GM23338 (cell line): Measurements from ENCODE around the gene CFAP57. TPM values are rescaled to one million over a fixed set of nuclear protein-coding genes. Genes with fewer than 3 reads are reported as not detected.

Experiments used
- ATAC-seq: fragments of 200-7000 bp; cut with Tn5 transposase; 3 replicates; pipeline ENCODE4 v1.9.1; 2020
- DNase-seq: peaks from one replicate; pipeline ENCODE4 v3.0.0-alpha.2; 2015; ENCODE audit warnings: low spot score
- H2AFZ ChIP-seq: fragments of 200-600 bp; sonication (generic); 2 replicates; pipeline ENCODE4 v1.8.0; 2016; ENCODE audit warnings: antibody characterized with exemption, mild to moderate bottlenecking, moderate library complexity
- H3F3A ChIP-seq: fragments of 200-600 bp; sonication (generic); replicated peaks from 2 replicates; pipeline ENCODE4 v1.8.0; 2017; ENCODE audit warnings: antibody characterized with exemption, mixed run types, low read depth
- H3K27ac ChIP-seq: fragments of 200-600 bp; sonication (generic); 2 replicates; pipeline ENCODE4 v1.6.1; 2016; ENCODE audit warnings: low read depth
- H3K27me3 ChIP-seq: fragments of 200-600 bp; sonication (generic); 2 replicates; pipeline ENCODE4 v1.8.0; 2016; ENCODE audit warnings: mild to moderate bottlenecking, mixed run types, moderate library complexity; ENCODE audit not compliant: insufficient read depth
- H3K36me3 ChIP-seq: fragments of 200-600 bp; sonication (generic); 2 replicates; pipeline ENCODE4 v1.8.0; 2016; ENCODE audit warnings: mild to moderate bottlenecking; ENCODE audit not compliant: insufficient read depth
- H3K4me1 ChIP-seq: fragments of 200-600 bp; sonication (generic); 2 replicates; pipeline ENCODE4 v1.8.0; 2016; ENCODE audit warnings: mild to moderate bottlenecking, moderate library complexity; ENCODE audit not compliant: insufficient read depth
- H3K4me2 ChIP-seq: fragments of 200-600 bp; sonication (generic); 2 replicates; pipeline ENCODE4 v1.7.1; 2017; ENCODE audit warnings: mixed run types
- H3K4me3 ChIP-seq: fragments of 200-600 bp; sonication (generic); 2 replicates; pipeline ENCODE4 v1.6.1; 2016; ENCODE audit warnings: mixed run types
- H3K79me2 ChIP-seq: fragments of 200-600 bp; sonication (generic); replicated peaks from 2 replicates; pipeline ENCODE4 v1.8.0; 2017; ENCODE audit warnings: mild to moderate bottlenecking; ENCODE audit not compliant: insufficient read depth
- H3K9me2 ChIP-seq: fragments of 200-600 bp; sonication (generic); 2 replicates; pipeline ENCODE4 v1.8.0; 2017; ENCODE audit not compliant: insufficient read depth
- H4K20me1 ChIP-seq: fragments of 200-600 bp; sonication (generic); replicated peaks from 2 replicates; pipeline ENCODE4 v1.8.0; 2017; ENCODE audit warnings: mild to moderate bottlenecking; ENCODE audit not compliant: insufficient read depth
- H3K27ac Mint-ChIP-seq: 2 replicates; pipeline ENCODE4 v1.8.0; 2020; ENCODE audit warnings: inconsistent platforms, mild to moderate bottlenecking, moderate library complexity, mixed read lengths
- H3K27me3 Mint-ChIP-seq: 3 replicates; pipeline ENCODE4 v1.8.0; 2022; ENCODE audit warnings: low read depth, mild to moderate bottlenecking, moderate library complexity, mixed read lengths, inconsistent platforms; ENCODE audit not compliant: insufficient read depth, poor library complexity
- H3K36me3 Mint-ChIP-seq: 3 replicates; pipeline ENCODE4 v1.8.0; 2021; ENCODE audit warnings: low read depth, mild to moderate bottlenecking, inconsistent platforms, moderate library complexity, mixed read lengths
- H3K4me1 Mint-ChIP-seq: 3 replicates; pipeline ENCODE4 v1.8.0; 2020; ENCODE audit warnings: mild to moderate bottlenecking, inconsistent platforms, mixed read lengths
- H3K4me3 Mint-ChIP-seq: 3 replicates; pipeline ENCODE4 v1.8.0; 2021; ENCODE audit warnings: moderate library complexity, mild to moderate bottlenecking, inconsistent platforms, mixed read lengths
- H3K9me3 Mint-ChIP-seq: 3 replicates; pipeline ENCODE4 v1.8.0; 2020; ENCODE audit warnings: moderate library complexity, mild to moderate bottlenecking, inconsistent platforms, mixed read lengths
- CREB1 ChIP-seq: fragments of 250-450 bp; sonication (Bioruptor Pico); IDR thresholded peaks from 2 replicates; pipeline ENCODE4 v1.5.0; 2020; ENCODE audit warnings: low read depth, mild to moderate bottlenecking, moderate library complexity
- CTCF ChIP-seq, 2 experiments: fragments of 200-600 bp in 1 of 2; sonication (generic) in 1 of 2; conservative IDR thresholded peaks; 2 replicates each; pipeline versions ENCODE4 v1.5.1 to v1.6.1; 2016 to 2017; ENCODE audit warnings: antibody characterized with exemption in 2 of 2, low read depth in 2 of 2, mild to moderate bottlenecking in 2 of 2, moderate library complexity in 1 of 2
- EZH2 ChIP-seq: fragments of 200-600 bp; sonication (generic); IDR thresholded peaks from one replicate; pipeline ENCODE4 v1.8.0; 2017; ENCODE audit warnings: antibody characterized with exemption, mild to moderate bottlenecking, low read depth; ENCODE audit not compliant: unreplicated experiment
- EZH2phosphoT487 ChIP-seq: fragments of 200-600 bp; sonication (generic); IDR thresholded peaks from one replicate; pipeline ENCODE4 v1.8.1; 2018; ENCODE audit warnings: antibody characterized with exemption; ENCODE audit not compliant: unreplicated experiment
- JUNB ChIP-seq: IDR thresholded peaks from one replicate; pipeline ENCODE4 v1.6.1; 2016; ENCODE audit warnings: antibody characterized with exemption; ENCODE audit not compliant: unreplicated experiment
- NANOG ChIP-seq: IDR thresholded peaks from 2 replicates; pipeline ENCODE4 v1.6.1; 2016; ENCODE audit warnings: antibody characterized with exemption, borderline replicate concordance
- ZNF114 ChIP-seq: fragments of 250-450 bp; sonication (Bioruptor Pico); IDR thresholded peaks from 2 replicates; pipeline ENCODE4 v1.5.0; 2020; ENCODE audit warnings: mild to moderate bottlenecking, moderate library complexity
- ZNF331 ChIP-seq: fragments of 250-450 bp; sonication (Bioruptor Pico); IDR thresholded peaks from 2 replicates; pipeline ENCODE4 v1.5.0; 2020; ENCODE audit warnings: low read depth, mild to moderate bottlenecking, moderate library complexity
- ZNF462 ChIP-seq: fragments of 250-450 bp; sonication (Bioruptor Pico); IDR thresholded peaks from 2 replicates; pipeline ENCODE4 v1.5.0; 2020; ENCODE audit warnings: mild to moderate bottlenecking, moderate library complexity
- polyA plus RNA-seq: library from polyadenylated mRNA; unstranded; fragments of >200 nt; fragmentation: Nextera tagmentation; extraction: Ambion mirVana; gene quantifications from 2 replicates; pipeline ENCODE4 v1.2.1, GENCODE V29; 2016
- total RNA-seq: library from RNA; depleted of rRNA; stranded (reverse); fragments of >200 nt; shearing (Covaris generic); gene quantifications from 2 replicates; pipeline ENCODE4 v1.2.3, GENCODE V29; 2014

The CFAP57 gene
- total and polyA plus RNA-seq, 2 experiments from 2014 or later = 0.37 to 0.38 TPM

- Histone ChIP-seq H3F3A (no peaks in the 10 kb centered on the region), H3K4me2 (no peak overlapping the region), H3K36me3 (no peaks in the 10 kb centered on the region), H3K27me3 (no peaks in the 10 kb centered on the region), H2AFZ (no peak overlapping the region), H3K9me2 (peaks cover 5% of the 10 kb centered on the region; the same call in 1 of the 2 replicates), H3K27ac (no peak overlapping the region), H3K4me1 (peaks cover 10% of the 10 kb centered on the region), H3K79me2 (no peaks in the 10 kb centered on the region), H3K4me3 (no peak overlapping the region), H4K20me1 (no peaks in the 10 kb centered on the region)
- ATAC-seq = no peak
- TF ChIP-seq ZNF114 = no peak
- TF ChIP-seq CTCF (conservative IDR thresholded peaks at IDR 0.05; ENCODE audit: low read depth in 2 of 2) = no peak
- TF ChIP-seq CREB1 = no peak
- no peak for TF ChIP-seq EZH2phosphoT487
- DNase-seq = no peak
- Mint-ChIP-seq H3K4me1 (peaks cover 27% of the 10 kb centered on the region), H3K36me3 (no peaks in the 10 kb centered on the region), H3K27me3 (peaks cover 17% of the 10 kb centered on the region), H3K4me3 (no peak overlapping the region), H3K27ac (no peak overlapping the region), H3K9me3 (no peaks in the 10 kb centered on the region)
Observed at GRCh38 chr1:43288058-43288784, 116.1 kb downstream of the CFAP57 start.

- Histone ChIP-seq H3K4me2 (no peak overlapping the region), H3K9me2 (peaks cover 6% of the 10 kb centered on the region; the same call in 1 of the 2 replicates), H3F3A (no peaks in the 10 kb centered on the region), H3K36me3 (no peaks in the 10 kb centered on the region), H3K79me2 (no peaks in the 10 kb centered on the region), H3K4me3 (no peak overlapping the region), H4K20me1 (no peaks in the 10 kb centered on the region), H3K27ac (no peak overlapping the region), H2AFZ (no peak overlapping the region), H3K27me3 (no peaks in the 10 kb centered on the region), H3K4me1 (peaks cover 10% of the 10 kb centered on the region)
- Mint-ChIP-seq H3K4me1 (peaks cover 25% of the 10 kb centered on the region), H3K9me3 (no peaks in the 10 kb centered on the region), H3K4me3 (no peak overlapping the region), H3K27me3 (peaks cover 19% of the 10 kb centered on the region), H3K36me3 (no peaks in the 10 kb centered on the region), H3K27ac (no peak overlapping the region)
- no peak for DNase-seq
- no peak for ATAC-seq
- TF ChIP-seq JUNB (no peak), ZNF331 (CRISPR knock-in tag) (no peak), EZH2 (no peak), NANOG (no peak), ZNF462 (CRISPR knock-in tag) (no peak), CTCF (conservative IDR thresholded peaks at IDR 0.05; ENCODE audit: low read depth in 2 of 2) (no peak)
Observed at GRCh38 chr1:43288785-43289706, 116.9 kb downstream of the CFAP57 start.
